DMS153 treated with DMSO at 0.1 percent for 48 hours (cell line): ENCODE data around the gene RAB17.

Source experiments
- DNase-seq: peaks from one replicate; lab custom pipeline; 2025; ENCODE audit not compliant: unreplicated experiment; lab: John Stamatoyannopoulos, UW

Gene RAB17

DNA sequence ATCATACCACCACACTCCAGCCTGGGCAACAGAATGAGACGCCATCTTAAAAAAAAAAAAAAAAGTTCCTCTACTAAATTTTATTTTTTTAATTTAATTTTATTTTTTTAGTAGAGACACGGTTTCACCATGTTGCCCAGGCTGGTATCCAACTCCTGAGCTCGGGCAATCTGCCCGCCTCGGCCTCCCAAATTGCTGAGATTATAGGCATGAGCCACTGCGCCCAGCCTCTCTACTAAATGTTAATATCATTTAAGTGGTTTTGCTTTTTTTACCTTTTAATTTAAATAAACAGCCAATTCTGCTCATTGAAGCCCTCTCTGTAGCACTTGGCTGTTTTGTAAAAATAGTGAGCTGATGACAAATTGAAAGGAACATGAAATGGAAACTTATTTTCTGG, 9.2 kb downstream of the RAB17 start:
- DNase-seq = no peak

DNA sequence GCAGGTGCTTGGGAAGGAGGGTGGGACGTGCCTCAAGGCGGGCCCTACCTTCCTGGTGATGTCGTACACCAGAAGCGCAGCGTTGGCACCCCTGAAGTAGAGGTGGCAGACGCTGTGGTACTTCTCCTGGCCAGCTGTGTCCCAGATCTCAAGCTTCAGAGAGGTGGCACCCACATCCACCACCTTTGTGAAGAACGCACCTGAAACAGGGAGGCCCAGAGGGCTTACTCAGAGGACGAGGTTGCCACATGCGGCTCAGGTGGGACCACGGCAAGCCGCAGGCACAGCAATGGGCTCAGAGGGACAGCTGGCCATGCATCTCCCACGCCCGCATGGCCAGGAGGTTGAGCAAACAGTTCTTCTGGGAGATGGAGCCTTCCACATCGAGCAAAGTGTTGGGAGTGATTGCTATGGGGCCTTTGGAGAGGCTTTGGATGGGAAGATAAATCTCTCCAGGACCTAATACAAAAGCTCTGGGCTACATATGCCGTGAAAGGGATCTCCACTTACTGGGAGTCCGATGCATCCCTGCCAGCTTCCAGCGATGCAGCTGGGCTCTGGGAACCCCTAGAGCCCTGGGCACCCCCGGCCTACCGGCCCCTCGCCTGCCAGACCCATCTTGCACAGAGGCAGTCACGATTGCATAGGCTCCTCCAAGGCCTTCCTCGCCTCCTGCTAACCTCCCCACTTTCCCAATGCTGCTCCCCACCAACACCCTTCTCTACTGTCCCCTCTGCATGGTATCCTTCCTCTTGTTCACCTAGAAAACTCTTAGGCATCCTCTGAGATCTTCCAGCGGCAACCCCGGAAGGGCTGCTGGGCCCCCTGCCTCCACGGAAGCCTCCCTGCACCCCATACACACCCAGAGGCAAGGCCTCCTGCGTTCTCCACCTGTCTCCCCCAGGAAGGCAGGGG, 12.3 kb downstream of the RAB17 start:
- DNase-seq = no peak

DNA sequence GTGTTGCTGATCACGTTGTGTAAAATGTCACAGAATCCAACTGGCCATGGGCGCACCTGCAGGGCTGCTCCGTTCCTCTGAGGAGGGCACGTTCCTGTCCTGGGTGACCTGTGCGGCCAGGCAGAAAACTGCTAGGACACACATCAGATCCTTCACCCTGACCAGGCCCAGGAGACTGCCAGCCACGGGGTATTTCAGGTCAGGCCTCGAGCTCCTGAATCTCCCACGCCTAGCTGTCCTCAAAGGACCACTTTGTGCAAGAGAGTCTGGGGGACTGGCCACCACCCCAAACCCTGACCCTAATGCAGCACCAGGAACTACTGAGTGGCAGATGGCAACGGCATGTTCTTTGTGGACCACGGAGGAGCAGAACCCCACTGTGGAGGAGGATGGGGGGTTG, 13.1 kb downstream of the RAB17 start:
- DNase-seq = no peak

DNA sequence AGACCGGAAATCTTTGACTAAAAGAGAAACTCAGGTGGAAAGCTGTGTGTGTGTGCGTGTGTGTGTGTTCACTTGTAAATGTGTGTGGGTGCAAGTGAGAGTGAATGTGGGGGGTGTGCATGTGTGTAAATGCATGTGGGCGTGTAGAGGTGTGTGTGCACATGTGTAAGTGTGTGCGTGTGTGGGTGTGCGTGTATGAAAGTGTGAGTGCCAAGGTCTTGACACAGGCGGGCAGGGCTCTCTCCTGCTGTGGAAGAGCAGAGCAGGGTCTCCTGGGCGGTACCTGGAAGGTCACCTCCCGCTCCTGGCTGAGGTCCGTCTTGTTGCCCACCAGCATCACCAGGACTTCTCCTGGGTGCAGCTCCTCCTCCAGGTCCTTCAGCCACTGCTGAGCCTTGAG, 13.6 kb downstream of the RAB17 start:
- DNase-seq = no peak

DNA sequence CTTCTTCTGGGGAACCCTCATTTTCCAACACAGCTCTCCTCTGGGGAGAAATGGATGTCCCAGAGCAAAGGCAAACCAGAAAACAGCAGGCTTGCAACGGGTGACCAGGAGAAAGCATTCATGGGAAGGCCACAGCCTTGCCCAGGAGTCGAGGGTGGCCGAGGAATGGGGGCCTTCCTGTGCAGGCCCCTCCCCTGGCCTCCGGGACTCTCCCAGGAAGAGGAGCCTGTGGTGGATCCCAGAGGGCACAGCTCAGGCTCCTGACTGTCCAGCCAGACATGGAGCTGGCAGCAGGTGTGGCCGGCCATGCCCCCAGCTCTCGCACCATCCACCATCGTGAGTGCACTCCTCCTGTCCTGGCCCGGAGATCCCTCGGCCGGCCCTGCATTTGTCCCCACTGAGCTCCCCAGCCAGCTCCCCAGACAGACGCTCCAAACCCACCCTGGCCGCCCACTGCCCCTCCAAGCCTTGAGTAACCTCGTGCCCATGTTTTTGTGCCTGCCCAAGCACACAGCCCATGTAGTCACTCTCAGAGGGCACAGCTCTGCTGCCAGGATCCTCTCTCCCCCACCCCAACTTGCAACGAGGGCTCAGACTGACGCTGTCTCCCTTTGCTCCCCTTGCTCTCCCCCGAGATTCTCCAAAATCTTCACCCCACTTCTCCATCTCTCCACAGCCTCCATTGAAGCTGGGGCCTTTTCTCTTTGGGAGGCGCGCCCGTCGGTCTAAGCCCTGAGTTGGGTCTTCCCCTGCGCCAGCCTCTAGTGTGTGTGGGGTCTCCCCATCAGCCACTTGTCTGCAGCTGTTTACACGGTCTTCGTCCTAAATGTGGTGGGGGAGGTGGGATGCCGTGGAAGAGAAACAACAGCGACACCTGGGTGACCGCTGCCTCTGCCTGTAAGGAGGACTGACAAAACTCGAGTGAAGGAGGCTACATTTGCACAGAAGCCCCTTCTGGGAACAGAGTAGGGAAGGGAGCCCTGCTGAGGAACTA, 14.4 kb downstream of the RAB17 start:
- no peak for DNase-seq

GRCh38 chr2:237574894-237575868, 15.4 kb downstream of the RAB17 start:
- no peak for DNase-seq

- DNase-seq = no peak
Observed at GRCh38 chr2:237574467-237574866, 16.1 kb downstream of the RAB17 start.

- DNase-seq = no peak
Observed at GRCh38 chr2:237573721-237574415, 16.7 kb downstream of the RAB17 start.

DNA sequence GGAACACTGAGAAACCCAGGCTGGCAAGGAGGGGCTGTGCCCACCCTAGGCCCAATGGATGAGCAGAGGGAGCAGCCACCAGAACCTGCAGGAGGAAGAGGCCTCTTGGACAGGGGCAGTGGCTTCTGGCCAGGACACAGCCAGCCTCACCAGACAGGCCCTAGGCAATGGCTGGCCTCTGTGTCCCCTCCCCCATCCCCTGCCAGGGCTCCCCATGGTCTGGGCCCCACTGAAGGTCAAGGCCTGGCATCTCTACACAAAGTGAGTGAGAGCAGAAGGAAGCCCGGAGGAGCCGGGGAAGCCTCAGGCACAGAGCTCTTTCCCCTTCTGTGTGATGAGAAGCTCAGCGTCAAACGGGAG, 17.8 kb downstream of the RAB17 start:
- no peak for DNase-seq

- peak; percentile 73 for DNase-seq
Observed at GRCh38 chr2:237572021-237572741, 18.4 kb downstream of the RAB17 start.

DNA sequence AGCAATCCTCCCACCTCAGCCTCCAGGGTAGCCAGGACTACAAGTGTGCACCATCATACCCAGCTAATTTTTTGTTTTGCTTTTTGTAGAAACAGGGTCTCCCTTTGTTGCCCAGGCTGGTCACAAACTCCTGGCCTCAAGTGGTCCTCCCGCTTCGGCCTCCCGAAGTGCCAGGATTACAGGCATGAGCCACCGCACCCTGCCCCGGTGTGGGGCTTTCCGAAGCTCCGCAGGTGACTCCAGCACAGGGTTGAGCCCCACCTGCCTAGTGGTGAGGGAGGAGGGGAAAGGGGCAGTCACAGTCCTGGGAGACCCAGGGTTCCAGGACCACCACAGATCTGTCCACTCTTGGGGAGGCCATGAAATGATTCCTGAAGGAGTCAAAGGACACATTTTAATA, 19.0 kb downstream of the RAB17 start:
- no peak for DNase-seq

- DNase-seq = no peak
Observed at GRCh38 chr2:237570776-237571335, 19.7 kb downstream of the RAB17 start.

DNA sequence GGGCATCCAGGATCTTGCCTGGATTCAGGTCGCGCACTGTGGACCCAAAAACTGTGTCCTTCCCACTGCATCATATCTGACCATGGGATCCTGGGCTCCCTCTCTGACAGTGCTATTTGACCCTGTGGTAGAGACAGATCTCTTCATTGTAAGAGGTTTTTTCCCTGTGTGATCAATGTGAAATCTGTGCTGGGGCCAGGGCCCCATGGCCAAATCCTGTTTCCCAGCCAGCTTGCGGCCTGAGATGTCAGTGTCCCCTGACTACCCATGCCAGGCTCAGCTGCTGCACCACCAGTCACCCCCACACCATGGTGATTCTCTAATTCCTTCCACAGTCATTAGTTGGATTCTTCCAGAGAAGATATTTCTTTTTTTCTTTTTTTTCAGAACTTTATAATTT, 20.6 kb downstream of the RAB17 start:
- no peak for DNase-seq

GRCh38 chr2:237569041-237569440, 21.5 kb downstream of the RAB17 start:
- no peak for DNase-seq

- no peak for DNase-seq
Observed at GRCh38 chr2:237568121-237568660, 22.3 kb downstream of the RAB17 start.

DNA sequence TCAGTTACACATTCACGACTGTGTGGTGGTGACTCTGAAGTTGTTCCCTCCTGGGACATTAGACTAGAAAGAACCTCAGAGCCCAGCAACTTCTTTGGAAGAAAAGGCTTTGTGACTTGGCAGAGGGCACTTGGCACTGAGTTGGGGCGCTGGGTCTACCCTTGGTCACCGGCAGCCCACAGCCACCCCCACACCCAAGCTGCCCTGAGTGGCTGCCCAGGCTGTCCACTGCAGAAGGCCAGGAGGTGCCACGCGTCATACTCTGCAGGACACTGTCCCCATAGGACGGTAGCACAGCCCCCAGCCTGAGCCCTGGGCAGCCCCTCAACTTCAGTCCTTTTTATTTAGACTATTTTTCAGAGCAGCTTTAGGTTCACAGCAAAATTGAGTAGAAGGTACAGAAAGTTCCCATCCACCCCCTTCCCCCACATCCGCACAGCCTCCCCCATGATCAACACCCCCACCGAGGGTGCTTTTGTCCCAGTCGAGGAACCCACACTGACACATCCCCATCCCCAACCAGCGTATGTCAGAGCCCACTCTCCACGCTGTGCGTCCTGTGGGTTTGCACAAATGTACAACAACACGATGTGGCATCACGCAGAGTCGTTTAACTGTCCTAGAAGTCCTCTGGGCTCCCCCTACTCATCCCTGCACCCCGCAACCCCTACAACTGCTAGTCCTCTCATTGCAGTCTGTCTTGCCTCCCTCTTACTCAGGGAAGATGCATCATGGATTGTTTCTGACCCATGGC, 23.1 kb downstream of the RAB17 start:
- DNase-seq = no peak

DNA sequence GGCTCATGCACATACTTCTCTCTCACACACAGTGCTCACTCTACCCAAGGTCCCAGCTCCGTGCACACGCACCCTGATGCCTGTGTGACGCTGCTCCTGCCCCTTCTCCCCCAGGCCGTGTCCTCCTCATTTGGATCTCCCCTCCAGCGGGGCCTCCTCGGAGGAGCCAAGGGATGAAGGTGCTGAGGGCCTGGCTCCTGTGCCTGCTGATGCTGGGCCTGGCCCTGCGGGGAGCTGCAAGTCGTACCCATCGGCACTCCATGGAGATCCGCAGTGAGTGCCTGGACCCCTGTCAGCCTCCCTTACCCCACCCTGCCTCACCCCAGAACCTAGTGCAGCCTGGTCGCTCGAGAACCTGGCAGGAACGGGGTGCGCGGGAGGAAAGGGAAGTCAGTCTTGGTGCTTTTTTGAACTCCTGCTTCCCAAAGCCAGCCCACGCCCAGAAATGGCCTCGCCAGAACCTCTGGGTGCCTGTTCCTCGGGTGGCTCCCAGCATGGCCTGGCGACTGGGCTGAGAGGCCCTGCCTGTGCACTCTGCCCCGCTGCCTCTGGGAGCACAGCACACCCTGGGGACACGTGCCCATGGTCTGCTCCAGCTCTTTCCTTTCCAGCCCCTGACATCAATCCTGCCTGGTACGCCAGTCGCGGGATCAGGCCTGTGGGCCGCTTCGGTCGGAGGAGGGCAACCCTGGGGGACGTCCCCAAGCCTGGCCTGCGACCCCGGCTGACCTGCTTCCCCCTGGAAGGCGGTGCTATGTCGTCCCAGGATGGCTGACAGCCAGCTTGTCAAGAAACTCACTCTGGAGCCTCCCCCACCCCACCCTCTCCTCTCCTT, 23.9 kb downstream of the RAB17 start, which contains the start of gene PRLH:
TSS of gene PRLH (plus strand) at position 174 of the 835 bp plus-strand sequence. CDS start at position 174, 0 bp downstream.
- no peak for DNase-seq
